K562 (cell line): ENCODE measurements around the gene PLEKHM3. TPM values are rescaled to one million over a fixed set of nuclear protein-coding genes. Genes with fewer than 3 reads are reported as not detected.

Source experiments
- CCNT2 ChIP-seq: IDR thresholded peaks from 2 replicates; pipeline ENCODE4 v1.6.1; 2011; ENCODE audit warnings: borderline replicate concordance, low read depth, mild to moderate bottlenecking, moderate library complexity, mixed read lengths, low read length; ENCODE audit not compliant: insufficient read length; ENCODE audit errors: extremely low read depth
- EP400 ChIP-seq: fragments of 450-650 bp; IDR thresholded peaks from 2 replicates; pipeline ENCODE4 v1.6.1; 2017; ENCODE audit warnings: antibody characterized with exemption, mild to moderate bottlenecking, moderate library complexity
- EZH2 ChIP-seq: IDR thresholded peaks from 2 replicates; pipeline ENCODE4 v1.6.1; 2012; ENCODE audit warnings: low read depth, mild to moderate bottlenecking, inconsistent platforms, low read length, borderline replicate concordance
- HSF4 ChIP-seq: fragments of 250-450 bp; sonication (Bioruptor Pico); IDR thresholded peaks from 2 replicates; pipeline ENCODE4 v2.1.2; 2022; ENCODE audit warnings: mild to moderate bottlenecking, moderate library complexity, borderline replicate concordance
- IRF2 ChIP-seq: sonication (generic); formaldehyde crosslinking; IDR thresholded peaks from 2 replicates; pipeline ENCODE4 v1.8.1; 2022; ENCODE audit warnings: mild to moderate bottlenecking, missing genetic modification reagents
- NCOA1 ChIP-seq: fragments of 450-650 bp; IDR thresholded peaks from 2 replicates; pipeline ENCODE4 v1.6.1; 2016; ENCODE audit warnings: low read depth
- NCOA6 ChIP-seq: fragments of 450-650 bp; IDR thresholded peaks from 2 replicates; pipeline ENCODE4 v1.6.1; 2017; ENCODE audit warnings: mild to moderate bottlenecking
- NFRKB ChIP-seq: fragments of 450-650 bp; IDR thresholded peaks from 2 replicates; pipeline ENCODE4 v1.6.1; 2016; ENCODE audit warnings: low read depth
- POLR2H ChIP-seq: IDR thresholded peaks from 2 replicates; pipeline ENCODE4 v1.6.1; 2016; ENCODE audit warnings: missing genetic modification characterization, low read depth, mild to moderate bottlenecking, control low read depth, missing compliant biosample characterization, moderate library complexity
- SNRNP70 ChIP-seq: fragments of 200-400 bp; formaldehyde crosslinking; optimal IDR thresholded peaks from 2 replicates; pipeline ENCODE3; 2017; ENCODE audit warnings: low read depth, low read length
- ZC3H11A ChIP-seq: IDR thresholded peaks from 2 replicates; pipeline ENCODE4 v1.6.1; 2012; ENCODE audit warnings: low read depth, low read length, improper control_type of control experiment
- ZNF134 ChIP-seq: fragments of 250-450 bp; sonication (Bioruptor Pico); conservative IDR thresholded peaks from 2 replicates; pipeline ENCODE4 v1.4.0; 2020
- ZNF140 ChIP-seq: fragments of 250-450 bp; sonication (Bioruptor Pico); IDR thresholded peaks from 2 replicates; pipeline ENCODE4 v1.8.0; 2021; ENCODE audit warnings: moderate library complexity, mild to moderate bottlenecking, inconsistent platforms
- ZNF431 ChIP-seq: sonication (generic); formaldehyde crosslinking; IDR thresholded peaks from 2 replicates; pipeline ENCODE4 v1.8.0; 2022; ENCODE audit warnings: mild to moderate bottlenecking, missing genetic modification reagents
- polyA plus RNA-seq, 8 experiments: library from polyadenylated mRNA; depleted of rRNA in 4 of 8; stranded (reverse) in 5 of 8; unstranded in 3 of 8; fragments of >200 nt; fragmentation: Nextera tagmentation in 2 of 8; fragmentation: Illumina TruSeq in 1 of 8; extraction: Ambion mirVana in 2 of 8; extraction: Trizol in 1 of 8; gene quantifications; 2 replicates each; pipeline versions ENCODE4 v1.2.1 to v1.2.3, GENCODE V29; 2011 to 2014; ENCODE audit warnings: inconsistent platforms in 1 of 8, missing spikeins in 1 of 8
- total RNA-seq, 7 experiments: library from RNA; depleted of rRNA in 6 of 7; stranded (reverse); fragments of >200 nt in 6 of 7; fragmentation: Illumina TruSeq in 2 of 7; extraction: Trizol in 2 of 7; gene quantifications; 2 replicates each; pipeline versions ENCODE4 v1.2.1 to v1.2.3, GENCODE V29; 2011 to 2021; ENCODE audit warnings: low replicate concordance in 1 of 7
- TF ChIP-seq, protein P1 (sequence below): IDR thresholded peaks from 2 replicates; pipeline ENCODE4 v1.6.1; 2014; ENCODE audit warnings: antibody characterized with exemption
- TF ChIP-seq, protein P2 (sequence below): fragments of 250-450 bp; sonication (Bioruptor Pico); IDR thresholded peaks from 2 replicates; pipeline ENCODE4 v1.8.0; 2021; ENCODE audit warnings: moderate library complexity, mild to moderate bottlenecking, inconsistent platforms
- TF ChIP-seq, protein P3 (sequence below): fragments of 450-650 bp; IDR thresholded peaks from 2 replicates; pipeline ENCODE4 v1.6.1; 2016; ENCODE audit warnings: low read depth, mild to moderate bottlenecking, moderate library complexity
- TF ChIP-seq, protein P4 (sequence below): fragments of 250-450 bp; sonication (Bioruptor Pico); IDR thresholded peaks from 2 replicates; pipeline ENCODE4 v1.5.0; 2022; ENCODE audit warnings: mild to moderate bottlenecking
- TF ChIP-seq, protein P5 (sequence below): sonication (generic); formaldehyde crosslinking; IDR thresholded peaks from 2 replicates; pipeline ENCODE4 v1.8.1; 2023; ENCODE audit warnings: mild to moderate bottlenecking, missing genetic modification reagents
- TF ChIP-seq, protein P6 (sequence below): fragments of 250-450 bp; sonication (Bioruptor Pico); IDR thresholded peaks from 2 replicates; pipeline ENCODE4 v1.8.0; 2022; ENCODE audit warnings: inconsistent platforms, mild to moderate bottlenecking, moderate library complexity, borderline replicate concordance

The PLEKHM3 gene
- total and polyA plus RNA-seq, 9 of the 15 experiments (the other 6 are each of a cell fraction or from before 2014, with no cell fraction given): 0.24 to 1.6 (median 1.0) TPM

DNA sequence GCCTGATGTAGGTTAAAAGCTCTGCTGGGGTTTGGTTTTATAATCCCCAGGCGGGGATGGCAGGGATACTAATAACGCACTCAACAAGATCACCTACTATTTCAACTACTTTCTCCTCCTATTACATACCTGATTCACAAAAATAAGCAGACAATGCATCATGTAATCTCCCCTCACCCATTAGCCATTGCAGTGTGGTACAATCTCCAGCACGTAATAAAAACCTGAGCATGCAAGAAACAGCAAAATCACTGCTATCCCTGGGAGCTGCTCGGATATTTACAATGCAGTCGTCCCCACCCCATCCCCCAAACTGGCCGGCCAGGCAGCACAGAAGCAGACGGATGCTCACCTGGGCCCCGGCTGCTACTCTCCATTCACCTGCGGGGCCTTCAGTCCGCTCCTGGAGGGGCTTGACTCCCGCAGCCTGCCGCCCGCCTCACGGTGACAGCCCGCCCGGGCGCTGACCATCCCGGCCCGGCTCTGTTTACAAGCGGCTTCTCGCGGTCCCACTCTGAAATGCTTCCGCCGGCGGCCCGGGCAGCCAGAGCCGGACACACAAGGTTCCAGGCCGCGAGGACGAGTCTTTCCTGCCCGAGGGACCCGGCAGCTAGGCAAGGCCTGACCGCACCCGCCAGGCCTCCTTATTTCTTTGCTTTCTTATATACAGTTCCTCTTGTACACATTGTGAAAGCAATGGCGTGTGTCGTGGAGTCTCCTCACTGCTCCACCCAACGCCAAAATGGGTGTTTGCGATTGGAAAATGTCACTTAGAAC, at the start of gene PLEKHM3 (continued):
- TF ChIP-seq, protein P1, sequence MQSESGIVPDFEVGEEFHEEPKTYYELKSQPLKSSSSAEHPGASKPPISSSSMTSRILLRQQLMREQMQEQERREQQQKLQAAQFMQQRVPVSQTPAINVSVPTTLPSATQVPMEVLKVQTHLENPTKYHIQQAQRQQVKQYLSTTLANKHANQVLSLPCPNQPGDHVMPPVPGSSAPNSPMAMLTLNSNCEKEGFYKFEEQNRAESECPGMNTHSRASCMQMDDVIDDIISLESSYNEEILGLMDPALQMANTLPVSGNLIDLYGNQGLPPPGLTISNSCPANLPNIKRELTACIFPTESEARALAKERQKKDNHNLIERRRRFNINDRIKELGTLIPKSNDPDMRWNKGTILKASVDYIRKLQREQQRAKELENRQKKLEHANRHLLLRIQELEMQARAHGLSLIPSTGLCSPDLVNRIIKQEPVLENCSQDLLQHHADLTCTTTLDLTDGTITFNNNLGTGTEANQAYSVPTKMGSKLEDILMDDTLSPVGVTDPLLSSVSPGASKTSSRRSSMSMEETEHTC: no peak
- peak; percentile 58 for TF ChIP-seq CCNT2
- TF ChIP-seq ZNF140 (CRISPR knock-in tag): no peak
- TF ChIP-seq POLR2H (tag): peak; percentile 65
- no peak for TF ChIP-seq ZNF431 (CRISPR knock-in tag)
- TF ChIP-seq, protein P2, sequence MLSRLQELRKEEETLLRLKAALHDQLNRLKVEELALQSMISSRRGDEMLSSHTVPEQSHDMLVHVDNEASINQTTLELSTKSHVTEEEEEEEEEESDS (CRISPR knock-in tag): no peak
- peak; percentile 95 for TF ChIP-seq NCOA1
- TF ChIP-seq SNRNP70: no peak
- TF ChIP-seq, protein P3, sequence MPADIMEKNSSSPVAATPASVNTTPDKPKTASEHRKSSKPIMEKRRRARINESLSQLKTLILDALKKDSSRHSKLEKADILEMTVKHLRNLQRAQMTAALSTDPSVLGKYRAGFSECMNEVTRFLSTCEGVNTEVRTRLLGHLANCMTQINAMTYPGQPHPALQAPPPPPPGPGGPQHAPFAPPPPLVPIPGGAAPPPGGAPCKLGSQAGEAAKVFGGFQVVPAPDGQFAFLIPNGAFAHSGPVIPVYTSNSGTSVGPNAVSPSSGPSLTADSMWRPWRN: no peak; the same call in 1 of the 2 replicates
- no peak for TF ChIP-seq IRF2 (CRISPR knock-in tag)
- TF ChIP-seq EZH2: no peak
- peak; percentile 63 for TF ChIP-seq EP400
- TF ChIP-seq NFRKB: peak; percentile 60; the same call in 1 of the 2 replicates
- TF ChIP-seq NCOA6: no peak
- peak; percentile 87; the same call in 1 of the 2 replicates for TF ChIP-seq ZC3H11A
- TF ChIP-seq, protein P4, sequence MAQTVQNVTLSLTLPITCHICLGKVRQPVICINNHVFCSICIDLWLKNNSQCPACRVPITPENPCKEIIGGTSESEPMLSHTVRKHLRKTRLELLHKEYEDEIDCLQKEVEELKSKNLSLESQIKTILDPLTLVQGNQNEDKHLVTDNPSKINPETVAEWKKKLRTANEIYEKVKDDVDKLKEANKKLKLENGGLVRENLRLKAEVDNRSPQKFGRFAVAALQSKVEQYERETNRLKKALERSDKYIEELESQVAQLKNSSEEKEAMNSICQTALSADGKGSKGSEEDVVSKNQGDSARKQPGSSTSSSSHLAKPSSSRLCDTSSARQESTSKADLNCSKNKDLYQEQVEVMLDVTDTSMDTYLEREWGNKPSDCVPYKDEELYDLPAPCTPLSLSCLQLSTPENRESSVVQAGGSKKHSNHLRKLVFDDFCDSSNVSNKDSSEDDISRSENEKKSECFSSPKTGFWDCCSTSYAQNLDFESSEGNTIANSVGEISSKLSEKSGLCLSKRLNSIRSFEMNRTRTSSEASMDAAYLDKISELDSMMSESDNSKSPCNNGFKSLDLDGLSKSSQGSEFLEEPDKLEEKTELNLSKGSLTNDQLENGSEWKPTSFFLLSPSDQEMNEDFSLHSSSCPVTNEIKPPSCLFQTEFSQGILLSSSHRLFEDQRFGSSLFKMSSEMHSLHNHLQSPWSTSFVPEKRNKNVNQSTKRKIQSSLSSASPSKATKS (CRISPR knock-in tag): no peak
- TF ChIP-seq, protein P5, sequence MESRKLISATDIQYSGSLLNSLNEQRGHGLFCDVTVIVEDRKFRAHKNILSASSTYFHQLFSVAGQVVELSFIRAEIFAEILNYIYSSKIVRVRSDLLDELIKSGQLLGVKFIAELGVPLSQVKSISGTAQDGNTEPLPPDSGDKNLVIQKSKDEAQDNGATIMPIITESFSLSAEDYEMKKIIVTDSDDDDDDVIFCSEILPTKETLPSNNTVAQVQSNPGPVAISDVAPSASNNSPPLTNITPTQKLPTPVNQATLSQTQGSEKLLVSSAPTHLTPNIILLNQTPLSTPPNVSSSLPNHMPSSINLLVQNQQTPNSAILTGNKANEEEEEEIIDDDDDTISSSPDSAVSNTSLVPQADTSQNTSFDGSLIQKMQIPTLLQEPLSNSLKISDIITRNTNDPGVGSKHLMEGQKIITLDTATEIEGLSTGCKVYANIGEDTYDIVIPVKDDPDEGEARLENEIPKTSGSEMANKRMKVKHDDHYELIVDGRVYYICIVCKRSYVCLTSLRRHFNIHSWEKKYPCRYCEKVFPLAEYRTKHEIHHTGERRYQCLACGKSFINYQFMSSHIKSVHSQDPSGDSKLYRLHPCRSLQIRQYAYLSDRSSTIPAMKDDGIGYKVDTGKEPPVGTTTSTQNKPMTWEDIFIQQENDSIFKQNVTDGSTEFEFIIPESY (CRISPR knock-in tag): no peak
- TF ChIP-seq, protein P6, sequence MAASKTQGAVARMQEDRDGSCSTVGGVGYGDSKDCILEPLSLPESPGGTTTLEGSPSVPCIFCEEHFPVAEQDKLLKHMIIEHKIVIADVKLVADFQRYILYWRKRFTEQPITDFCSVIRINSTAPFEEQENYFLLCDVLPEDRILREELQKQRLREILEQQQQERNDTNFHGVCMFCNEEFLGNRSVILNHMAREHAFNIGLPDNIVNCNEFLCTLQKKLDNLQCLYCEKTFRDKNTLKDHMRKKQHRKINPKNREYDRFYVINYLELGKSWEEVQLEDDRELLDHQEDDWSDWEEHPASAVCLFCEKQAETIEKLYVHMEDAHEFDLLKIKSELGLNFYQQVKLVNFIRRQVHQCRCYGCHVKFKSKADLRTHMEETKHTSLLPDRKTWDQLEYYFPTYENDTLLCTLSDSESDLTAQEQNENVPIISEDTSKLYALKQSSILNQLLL (CRISPR knock-in tag): no peak
- TF ChIP-seq HSF4 (CRISPR knock-in tag): no peak
- no peak for TF ChIP-seq ZNF134 (CRISPR knock-in tag)
